GM15510 (cell line): ENCODE data around the gene CDH23.

ENCODE experiments used
- POLR2A ChIP-seq: IDR thresholded peaks from 3 replicates; pipeline ENCODE4 v1.6.1; 2011; ENCODE audit warnings: borderline replicate concordance; ENCODE audit not compliant: insufficient read length; ENCODE audit errors: extremely low read depth

Gene CDH23

DNA sequence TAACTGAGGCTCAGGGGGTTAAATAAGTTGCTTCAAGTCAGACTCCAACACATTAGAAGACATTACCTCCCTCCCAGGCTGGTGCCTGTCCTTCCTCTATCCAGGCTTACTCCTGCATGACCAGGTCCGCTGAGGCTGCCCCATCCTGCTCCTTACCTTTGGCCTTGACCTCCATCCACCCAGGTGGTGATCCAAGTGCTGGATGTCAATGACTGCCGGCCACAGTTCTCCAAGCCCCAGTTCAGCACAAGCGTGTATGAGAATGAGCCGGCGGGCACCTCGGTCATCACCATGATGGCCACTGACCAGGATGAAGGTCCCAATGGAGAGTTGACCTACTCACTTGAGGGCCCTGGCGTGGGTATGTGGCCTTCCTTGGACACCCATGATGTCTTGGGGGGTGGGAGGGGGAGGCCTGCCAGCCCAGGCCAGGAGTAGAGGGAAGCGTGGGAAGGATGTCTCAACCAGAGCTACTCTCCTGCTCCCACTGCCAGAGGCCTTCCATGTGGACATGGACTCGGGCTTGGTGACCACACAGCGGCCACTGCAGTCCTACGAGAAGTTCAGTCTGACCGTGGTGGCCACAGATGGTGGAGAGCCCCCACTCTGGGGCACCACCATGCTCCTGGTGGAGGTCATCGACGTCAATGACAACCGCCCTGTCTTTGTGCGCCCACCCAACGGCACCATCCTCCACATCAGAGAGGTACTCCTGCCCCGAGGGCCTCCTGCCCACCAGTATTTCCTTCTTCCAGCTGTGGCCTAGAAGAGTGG lies 406.2 kb downstream of the CDH23 start:
- TF ChIP-seq POLR2A, result no peak

DNA sequence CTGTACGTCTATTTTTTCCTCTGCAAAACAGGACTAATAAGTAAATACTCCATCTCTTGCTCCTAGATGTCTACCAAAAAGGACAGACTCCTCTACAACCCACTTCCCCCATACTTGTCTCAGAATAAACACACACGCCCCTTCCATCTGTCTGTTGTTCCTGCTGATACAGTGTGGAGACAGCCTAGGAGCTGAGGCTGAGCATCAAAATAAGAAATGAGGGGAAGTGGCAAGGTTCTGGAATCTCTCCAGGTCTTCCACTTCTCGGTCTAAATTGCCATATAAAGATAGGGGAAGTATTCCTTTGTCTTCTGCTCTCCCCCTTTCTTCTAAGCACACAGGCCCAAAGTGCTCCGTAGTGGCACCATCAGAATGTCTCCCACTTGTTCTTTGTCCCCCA lies 407.4 kb downstream of the CDH23 start:
- TF ChIP-seq POLR2A, result no peak

DNA sequence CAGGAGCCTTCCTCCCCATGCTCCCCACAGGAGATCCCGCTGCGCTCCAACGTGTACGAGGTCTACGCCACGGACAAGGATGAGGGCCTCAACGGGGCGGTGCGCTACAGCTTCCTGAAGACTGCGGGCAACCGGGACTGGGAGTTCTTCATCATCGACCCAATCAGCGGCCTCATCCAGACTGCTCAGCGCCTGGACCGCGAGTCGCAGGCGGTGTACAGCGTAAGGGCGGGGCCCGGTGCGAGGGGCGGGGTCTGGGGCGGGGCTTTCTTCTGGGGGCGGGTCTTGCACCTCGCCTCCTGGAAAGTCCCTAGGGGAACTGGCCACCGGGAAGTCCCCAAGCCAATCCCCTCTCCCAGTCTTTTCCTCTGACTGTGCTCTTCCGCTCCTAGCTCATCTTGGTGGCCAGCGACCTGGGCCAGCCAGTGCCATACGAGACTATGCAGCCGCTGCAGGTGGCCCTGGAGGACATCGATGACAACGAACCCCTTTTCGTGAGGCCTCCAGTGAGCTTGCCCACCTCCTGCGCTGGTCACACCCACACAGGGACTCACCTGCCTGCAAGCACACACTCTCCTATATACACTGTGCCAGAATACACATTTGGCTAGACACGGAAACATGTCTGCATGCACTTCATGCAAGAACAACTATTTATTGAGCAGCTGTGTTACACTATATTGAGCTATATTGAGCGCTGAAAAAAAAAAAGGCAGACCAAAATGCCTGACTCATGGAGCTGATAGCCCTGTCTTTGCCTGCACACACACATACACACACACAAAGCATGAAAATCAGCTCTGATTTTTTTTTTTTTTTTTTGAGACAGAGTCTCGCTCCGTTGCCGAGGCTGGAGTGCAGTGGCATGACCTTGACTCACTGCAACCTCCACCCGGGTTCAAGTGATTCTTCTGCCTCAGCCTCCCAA lies 409.3 kb downstream of the CDH23 start:
- TF ChIP-seq POLR2A, result no peak

DNA sequence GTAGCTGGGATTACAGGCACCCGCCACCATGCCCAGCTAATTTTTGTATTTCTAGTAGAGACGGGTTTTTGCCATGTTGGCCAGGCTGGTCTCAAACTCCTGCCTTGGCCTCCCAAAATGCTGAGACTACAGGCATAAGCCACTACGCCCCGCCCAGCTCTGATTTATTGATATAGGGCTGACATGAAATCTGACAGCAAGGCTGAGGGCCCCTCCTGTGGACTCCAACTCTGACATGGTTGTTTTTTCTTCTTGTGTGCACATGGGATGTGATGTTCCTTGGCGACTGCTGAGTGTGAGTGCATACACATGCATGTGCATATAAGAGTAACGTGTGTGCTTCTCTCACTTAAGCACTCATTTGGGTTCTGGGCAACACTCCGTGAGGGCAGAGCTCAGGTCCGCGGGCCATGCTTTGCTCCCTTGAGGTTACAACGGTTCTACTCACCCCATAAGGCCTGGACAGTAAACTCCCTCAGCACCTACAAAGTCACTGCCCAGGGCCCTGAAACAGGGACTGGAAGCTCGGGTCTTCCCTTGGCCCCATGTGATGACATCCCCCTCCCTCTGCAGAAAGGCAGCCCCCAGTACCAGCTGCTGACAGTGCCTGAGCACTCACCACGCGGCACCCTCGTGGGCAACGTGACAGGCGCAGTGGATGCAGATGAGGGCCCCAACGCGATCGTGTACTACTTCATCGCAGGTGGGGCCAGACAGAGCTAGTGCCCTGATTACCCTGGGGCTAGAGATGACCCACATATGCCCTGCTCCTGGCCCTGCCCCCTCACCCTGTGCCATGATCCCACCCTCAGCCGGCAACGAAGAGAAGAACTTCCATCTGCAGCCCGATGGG lies 410.2 kb downstream of the CDH23 start:
- TF ChIP-seq POLR2A, result no peak

DNA sequence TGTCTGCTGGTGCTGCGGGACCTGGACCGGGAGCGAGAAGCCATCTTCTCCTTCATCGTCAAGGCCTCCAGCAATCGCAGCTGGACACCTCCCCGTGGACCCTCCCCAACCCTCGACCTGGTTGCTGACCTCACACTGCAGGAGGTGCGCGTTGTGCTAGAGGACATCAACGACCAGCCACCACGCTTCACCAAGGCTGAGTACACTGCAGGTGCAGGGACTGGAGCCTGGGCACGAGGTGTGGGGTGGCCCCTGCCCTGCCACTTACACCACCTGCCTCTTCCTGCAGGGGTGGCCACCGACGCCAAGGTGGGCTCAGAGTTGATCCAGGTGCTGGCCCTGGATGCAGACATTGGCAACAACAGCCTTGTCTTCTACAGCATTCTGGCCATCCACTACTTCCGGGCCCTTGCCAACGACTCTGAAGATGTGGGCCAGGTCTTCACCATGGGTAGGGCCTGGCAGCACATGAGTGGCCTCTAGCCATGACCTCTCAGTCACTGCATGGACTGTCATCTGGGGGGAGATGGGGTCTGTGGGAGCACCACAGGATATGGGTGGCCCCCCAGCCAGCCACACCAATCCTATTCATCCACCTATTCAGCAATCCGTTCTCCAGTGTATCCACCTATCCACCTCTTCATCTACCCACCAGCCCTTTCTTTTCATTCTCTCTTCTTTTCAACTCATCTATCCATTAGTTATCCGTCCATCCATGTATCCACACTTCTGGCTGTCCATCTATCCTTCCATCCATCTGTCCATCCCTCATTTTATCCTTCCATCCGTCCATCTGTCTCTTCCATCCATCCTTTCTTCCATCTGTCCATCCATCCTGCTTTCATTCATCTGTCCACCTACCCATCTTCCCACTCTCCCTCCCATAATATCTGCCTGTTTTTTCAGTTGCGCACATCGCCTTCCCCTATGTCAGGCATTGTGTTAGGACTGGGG lies 411.1 kb downstream of the CDH23 start:
- no peak for TF ChIP-seq POLR2A

DNA sequence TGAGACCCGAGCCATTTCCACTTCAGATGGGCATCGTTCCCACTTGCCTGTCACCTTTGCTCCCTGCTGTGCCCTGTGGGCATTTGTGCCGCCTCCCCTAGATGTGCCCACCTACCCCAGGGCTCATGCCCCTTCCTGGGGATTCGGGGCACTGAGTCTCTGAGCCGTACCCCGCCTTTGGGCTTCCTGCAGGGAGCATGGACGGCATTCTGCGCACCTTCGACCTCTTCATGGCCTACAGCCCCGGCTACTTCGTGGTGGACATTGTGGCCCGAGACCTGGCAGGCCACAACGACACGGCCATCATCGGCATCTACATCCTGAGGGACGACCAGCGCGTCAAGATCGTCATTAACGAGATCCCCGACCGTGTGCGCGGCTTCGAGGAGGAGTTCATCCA lies 412.9 kb downstream of the CDH23 start:
- TF ChIP-seq POLR2A, result no peak

DNA sequence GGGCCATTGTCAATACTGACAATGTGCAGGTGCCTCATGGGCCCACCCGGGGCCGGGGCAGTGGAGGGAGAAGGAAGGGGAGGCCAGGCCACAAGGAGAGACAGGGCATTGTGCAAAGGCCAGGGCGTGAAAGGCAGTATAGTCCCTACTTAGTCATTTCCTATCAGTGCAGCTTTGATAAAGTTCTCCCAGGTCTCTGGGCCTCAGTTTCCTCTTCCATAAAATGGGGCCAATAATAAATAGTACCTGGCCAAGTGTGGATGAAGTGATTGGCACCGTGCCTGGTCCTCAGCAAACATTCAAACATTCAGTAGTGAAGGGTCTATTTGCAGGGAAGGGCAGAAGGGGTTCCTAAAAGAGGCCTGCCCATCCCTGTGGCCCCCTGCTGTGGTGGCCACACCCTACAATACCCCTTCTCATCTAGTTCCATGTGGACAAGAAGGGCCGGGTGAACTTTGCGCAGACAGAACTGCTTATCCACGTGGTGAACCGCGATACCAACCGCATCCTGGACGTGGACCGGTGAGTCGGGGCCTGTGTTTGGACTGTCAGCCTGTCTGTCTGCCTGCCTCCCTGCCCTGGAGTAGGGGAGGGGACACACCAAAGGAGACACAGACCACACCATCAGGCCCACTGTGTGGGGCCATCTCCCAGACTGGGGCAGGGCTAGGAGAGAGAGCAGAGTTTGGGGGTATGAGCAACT lies 413.5 kb downstream of the CDH23 start:
- no peak for TF ChIP-seq POLR2A

DNA sequence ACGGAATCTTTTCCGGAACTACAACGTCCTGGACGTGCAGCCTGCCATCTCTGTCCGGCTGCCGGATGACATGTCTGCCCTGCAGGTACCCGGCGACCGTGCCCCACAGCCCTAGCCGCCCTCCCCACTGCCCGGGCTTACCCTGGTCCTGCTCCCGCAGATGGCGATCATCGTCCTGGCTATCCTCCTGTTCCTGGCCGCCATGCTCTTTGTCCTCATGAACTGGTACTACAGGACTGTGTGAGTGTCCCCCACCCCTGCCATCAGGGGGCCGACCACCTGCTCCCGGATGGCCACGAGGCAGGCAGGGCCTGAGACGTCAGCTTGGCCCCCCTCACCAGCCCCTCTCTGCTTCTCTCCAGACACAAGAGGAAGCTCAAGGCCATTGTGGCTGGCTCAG lies 414.6 kb downstream of the CDH23 start:
- no peak for TF ChIP-seq POLR2A

DNA sequence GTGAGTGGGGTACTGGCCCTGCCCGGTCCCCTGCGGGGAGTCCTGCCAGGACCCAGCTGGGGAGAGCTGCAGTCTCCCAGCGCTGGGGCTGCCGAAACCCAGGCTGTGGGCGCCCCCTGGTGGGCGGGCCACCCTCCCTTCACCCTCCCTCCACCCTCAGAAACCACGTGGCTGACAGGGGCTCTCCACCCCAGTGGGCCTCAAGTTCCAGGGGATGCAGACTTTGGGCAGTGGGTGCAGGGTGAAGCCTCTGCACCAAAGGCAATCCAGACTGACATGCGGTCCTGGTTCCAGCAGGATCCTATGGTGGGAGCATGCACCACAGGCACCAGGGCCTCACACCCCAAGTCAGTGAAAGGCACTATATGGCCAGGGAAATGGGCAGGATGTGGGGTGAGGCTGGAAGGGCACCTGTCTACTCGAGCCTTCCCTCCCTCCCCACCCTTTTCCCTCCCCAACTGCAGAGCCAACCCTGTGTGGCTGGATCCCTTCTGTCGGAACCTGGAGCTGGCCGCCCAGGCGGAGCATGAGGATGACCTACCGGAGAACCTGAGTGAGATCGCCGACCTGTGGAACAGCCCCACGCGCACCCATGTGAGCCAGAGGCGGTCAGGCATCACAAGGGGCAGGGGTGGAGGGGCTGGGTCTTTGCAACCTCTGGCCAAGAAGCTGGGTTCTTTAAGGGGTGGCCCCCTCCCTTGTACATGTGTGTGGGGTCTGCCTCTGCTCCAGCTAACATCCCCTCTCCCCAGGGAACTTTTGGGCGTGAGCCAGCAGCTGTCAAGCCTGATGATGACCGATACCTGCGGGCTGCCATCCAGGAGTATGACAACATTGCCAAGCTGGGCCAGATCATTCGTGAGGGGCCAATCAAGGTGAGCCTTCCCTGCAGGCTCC lies 415.5 kb downstream of the CDH23 start:
- no peak for TF ChIP-seq POLR2A

DNA sequence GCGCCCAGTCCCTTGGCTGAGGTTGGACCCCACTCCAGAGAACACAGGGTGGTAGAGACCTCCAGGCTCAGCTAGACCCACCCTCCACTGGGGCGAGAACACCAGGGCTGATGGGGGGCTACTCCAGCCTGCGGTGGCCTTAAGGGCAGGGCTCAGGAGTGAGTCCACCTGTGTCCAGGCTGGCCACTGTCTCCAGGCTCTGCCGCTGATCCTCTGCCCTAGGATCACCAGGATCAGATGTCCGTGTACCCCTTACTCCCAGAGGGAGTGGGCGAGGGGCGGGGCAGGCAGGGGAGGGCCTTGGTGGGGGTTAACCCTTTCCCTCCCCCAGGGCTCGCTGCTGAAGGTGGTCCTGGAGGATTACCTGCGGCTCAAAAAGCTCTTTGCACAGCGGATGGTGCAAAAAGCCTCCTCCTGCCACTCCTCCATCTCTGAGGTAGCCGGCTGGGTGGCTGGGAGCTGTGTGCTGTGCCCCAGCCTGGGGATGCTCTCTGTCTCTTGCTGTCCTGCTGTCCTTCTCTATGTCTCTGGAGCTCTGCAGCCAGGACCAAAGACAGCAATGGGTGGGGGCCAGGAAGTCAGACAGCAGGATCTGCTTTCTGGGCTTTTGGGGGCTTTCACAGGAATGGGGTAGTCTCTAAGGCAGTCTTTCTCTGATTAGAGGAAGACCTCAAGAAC lies 416.3 kb downstream of the CDH23 start:
- no peak for TF ChIP-seq POLR2A

DNA sequence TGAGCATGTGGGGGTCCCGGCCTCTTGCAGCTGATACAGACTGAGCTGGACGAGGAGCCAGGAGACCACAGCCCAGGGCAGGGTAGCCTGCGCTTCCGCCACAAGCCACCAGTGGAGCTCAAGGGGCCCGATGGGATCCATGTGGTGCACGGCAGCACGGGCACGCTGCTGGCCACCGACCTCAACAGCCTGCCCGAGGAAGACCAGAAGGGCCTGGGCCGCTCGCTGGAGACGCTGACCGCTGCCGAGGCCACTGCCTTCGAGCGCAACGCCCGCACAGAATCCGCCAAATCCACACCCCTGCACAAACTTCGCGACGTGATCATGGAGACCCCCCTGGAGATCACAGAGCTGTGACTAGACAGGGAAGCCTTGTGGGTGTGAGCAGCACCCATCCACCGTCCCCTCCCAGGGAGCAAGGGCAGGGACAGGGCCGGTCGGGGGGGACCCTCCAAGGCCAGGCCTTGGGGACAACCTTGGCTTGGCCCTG lies 418.2 kb downstream of the CDH23 start:
- TF ChIP-seq POLR2A, result no peak
